GM18498 (cell line): Measurements from ENCODE around the gene RBM3.

ENCODE experiments used
- ATAC-seq: cut with Tn5 transposase; IDR thresholded peaks from one replicate; pipeline ENCODE4 v1.9.1; 2021; ENCODE audit warnings: mild to moderate bottlenecking, moderate library complexity; ENCODE audit not compliant: unreplicated experiment

Gene RBM3

GRCh38 chrX:48576108-48576507 is 1.8 kb downstream of the RBM3 start:
- no peak for ATAC-seq

- ATAC-seq = no peak
Observed at GRCh38 chrX:48578661-48579128, 4.4 kb downstream of the RBM3 start.

- ATAC-seq = no peak
Observed at GRCh38 chrX:48579259-48579658, 5.0 kb downstream of the RBM3 start.

GRCh38 chrX:48580662-48581061 is 6.4 kb downstream of the RBM3 start:
- ATAC-seq = no peak

GRCh38 chrX:48584698-48585097 is 10.4 kb downstream of the RBM3 start:
- ATAC-seq = no peak

GRCh38 chrX:48589482-48590162 is 15.3 kb downstream of the RBM3 start:
- ATAC-seq = no peak

GRCh38 chrX:48590203-48591103 is 16.2 kb downstream of the RBM3 start:
- no peak for ATAC-seq

- no peak for ATAC-seq
Observed at GRCh38 chrX:48591255-48591791, 17.0 kb downstream of the RBM3 start.

- no peak for ATAC-seq
Observed at GRCh38 chrX:48592971-48593370, 18.7 kb downstream of the RBM3 start.

- ATAC-seq = no peak
Observed at GRCh38 chrX:48595929-48596328, 21.6 kb downstream of the RBM3 start.

- ATAC-seq = peak; percentile 70
Observed at GRCh38 chrX:48597353-48598264, 23.3 kb downstream of the RBM3 start, which contains the start of gene WDR13. Gene WDR13 (plus strand): TSS chrX:48597492. CDS start chrX:48597997, 505 bp downstream.

GRCh38 chrX:48598614-48599013 is 24.3 kb downstream of the RBM3 start:
- ATAC-seq = no peak

- ATAC-seq = no peak
Observed at GRCh38 chrX:48599341-48599740, 25.1 kb downstream of the RBM3 start.

- ATAC-seq = no peak
Observed at GRCh38 chrX:48600226-48600625, 25.9 kb downstream of the RBM3 start.

GRCh38 chrX:48601741-48602394 is 27.6 kb downstream of the RBM3 start:
- no peak for ATAC-seq

GRCh38 chrX:48604701-48605100 is 30.4 kb downstream of the RBM3 start:
- no peak for ATAC-seq

GRCh38 chrX:48606091-48606490 is 31.8 kb downstream of the RBM3 start:
- ATAC-seq = no peak

- no peak for ATAC-seq
Observed at GRCh38 chrX:48611703-48612102, 37.4 kb downstream of the RBM3 start.

GRCh38 chrX:48613502-48614160 is 39.3 kb downstream of the RBM3 start:
- no peak for ATAC-seq

GRCh38 chrX:48616576-48616975 is 42.3 kb downstream of the RBM3 start:
- ATAC-seq = no peak
